ENCODE data around the gene WDR88. TPM values are rescaled to one million over a fixed set of nuclear protein-coding genes. Genes with fewer than 3 reads are reported as not detected.
A peak's percentile ranks its signal among the peaks of the same experiment; 100 is the strongest.
"Not testable (repeated sequence)": the region's sequence is repeated elsewhere in the genome, so short reads cannot be mapped to it uniquely, and the experiment has no call there.

WDR88 gene
- total and polyA plus RNA-seq, 2 donors from 2014 or later: not detected

DNA sequence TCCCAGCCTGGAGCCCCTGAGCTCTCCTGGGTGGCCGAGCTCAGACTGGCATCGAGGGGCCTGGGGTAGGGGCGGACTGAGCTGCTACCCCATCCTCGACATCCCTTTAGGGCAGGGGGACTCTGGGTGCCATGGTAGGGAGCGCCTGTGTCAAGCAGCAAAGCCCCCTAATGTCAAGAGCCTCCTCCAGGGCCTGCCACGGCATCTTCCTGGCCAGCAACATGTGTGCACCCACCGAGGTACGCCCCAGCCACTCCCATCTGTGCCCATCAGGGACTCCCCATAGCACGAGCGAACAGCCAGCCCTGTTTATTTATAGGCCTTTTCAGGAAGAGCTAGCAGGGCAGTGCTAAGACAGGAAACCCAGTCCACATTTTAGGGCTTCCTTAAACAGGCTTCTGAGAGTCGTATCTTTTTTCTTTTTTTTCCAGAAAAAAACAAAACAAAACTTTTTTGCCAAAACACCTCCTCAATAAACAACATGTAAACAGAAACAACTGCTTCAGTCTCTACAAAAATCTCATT is 76.5 kb downstream of the WDR88 start:
- no peak overlapping the region for H3K27ac ChIP-seq (ENCODE audit: low read depth in 2 of 2, low read length in 2 of 2)
- H3K27me3 ChIP-seq (ENCODE audit: control insufficient read depth, insufficient read depth, low read length): no peaks in the 10 kb centered on the region
- TF ChIP-seq, protein P1, sequence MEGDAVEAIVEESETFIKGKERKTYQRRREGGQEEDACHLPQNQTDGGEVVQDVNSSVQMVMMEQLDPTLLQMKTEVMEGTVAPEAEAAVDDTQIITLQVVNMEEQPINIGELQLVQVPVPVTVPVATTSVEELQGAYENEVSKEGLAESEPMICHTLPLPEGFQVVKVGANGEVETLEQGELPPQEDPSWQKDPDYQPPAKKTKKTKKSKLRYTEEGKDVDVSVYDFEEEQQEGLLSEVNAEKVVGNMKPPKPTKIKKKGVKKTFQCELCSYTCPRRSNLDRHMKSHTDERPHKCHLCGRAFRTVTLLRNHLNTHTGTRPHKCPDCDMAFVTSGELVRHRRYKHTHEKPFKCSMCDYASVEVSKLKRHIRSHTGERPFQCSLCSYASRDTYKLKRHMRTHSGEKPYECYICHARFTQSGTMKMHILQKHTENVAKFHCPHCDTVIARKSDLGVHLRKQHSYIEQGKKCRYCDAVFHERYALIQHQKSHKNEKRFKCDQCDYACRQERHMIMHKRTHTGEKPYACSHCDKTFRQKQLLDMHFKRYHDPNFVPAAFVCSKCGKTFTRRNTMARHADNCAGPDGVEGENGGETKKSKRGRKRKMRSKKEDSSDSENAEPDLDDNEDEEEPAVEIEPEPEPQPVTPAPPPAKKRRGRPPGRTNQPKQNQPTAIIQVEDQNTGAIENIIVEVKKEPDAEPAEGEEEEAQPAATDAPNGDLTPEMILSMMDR (IDR thresholded peaks at IDR 0.05; ENCODE audit: borderline replicate concordance, extremely low read depth, insufficient read depth): no peak
- no peak overlapping the region for H3K9ac ChIP-seq (ENCODE audit: low read length in 3 of 3)
- no peaks in the 10 kb centered on the region for H3K36me3 ChIP-seq (ENCODE audit: control insufficient read depth in 2 of 3, insufficient read depth in 3 of 3, low read length in 3 of 3)
- DNase-seq (peak in 1 of 5 donors; percentile 41), FAIRE-seq (no peak)
- H3K9me3 ChIP-seq (ENCODE audit: control insufficient read depth in 2 of 3, insufficient read depth in 1 of 3, low read length in 3 of 3): no peaks in the 10 kb centered on the region
- peaks cover 0 to 4% (median 0%) of the 10 kb centered on the region in 3 donors for H3K4me1 ChIP-seq (ENCODE audit: control insufficient read depth in 2 of 3, insufficient read depth in 2 of 3, low read depth in 1 of 3, low read length in 3 of 3)
- intact Hi-C loops (cut with DNase I): no loop called here
- H3K4me3 ChIP-seq (ENCODE audit: low read length in 3 of 3): no peak overlapping the region

DNA sequence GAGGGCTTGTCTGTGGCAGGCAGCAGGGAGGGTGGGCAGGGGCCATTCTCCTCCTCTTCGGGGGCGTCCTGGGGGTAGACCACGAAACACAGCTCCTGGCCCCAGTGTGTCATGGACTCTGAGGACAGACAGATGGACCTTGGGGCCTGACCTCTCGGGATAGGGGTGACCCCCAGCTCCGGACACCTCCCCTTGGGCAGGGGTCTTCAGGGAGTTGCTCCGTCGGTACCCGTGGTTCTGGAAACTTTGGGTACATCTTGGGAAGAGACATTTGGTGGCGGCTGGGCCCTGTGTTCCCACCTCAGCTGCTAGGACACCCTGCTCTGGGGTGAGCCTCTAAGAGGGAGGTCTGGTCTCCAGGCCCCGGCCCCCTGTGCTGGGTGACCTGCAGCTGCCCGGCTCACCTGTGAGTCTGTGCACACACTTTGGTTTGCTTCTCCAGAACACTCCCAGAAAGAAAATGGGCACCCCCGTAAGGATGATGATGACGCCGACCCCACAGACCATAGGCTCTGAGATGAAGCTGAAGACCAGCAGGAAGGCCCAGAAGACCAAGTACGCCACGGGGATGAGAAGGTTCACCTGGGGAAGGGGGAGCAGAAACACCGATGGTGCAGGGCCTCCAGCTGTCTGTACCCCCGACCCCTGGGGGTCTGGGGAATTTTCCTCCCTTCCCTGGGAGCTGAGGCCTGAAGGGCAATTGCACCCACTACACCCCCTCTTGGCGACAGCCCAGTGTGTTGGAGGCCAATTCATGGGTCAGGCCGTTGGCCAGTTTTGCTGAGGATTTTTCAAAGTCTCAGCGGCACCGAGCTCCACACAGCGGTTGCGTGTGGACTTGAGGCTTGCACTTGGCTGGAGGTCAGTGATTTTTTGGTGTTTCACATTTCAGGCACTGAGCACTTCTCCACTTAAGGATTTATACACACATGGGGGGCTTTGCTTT is 77.3 kb downstream of the WDR88 start:
- intact Hi-C loops (cut with DNase I): no loop called here
- no peak for FAIRE-seq
- no peak overlapping the region for H3K27ac ChIP-seq (ENCODE audit: low read depth in 2 of 2, low read length in 2 of 2)
- no peaks in the 10 kb centered on the region for H3K36me3 ChIP-seq (ENCODE audit: control insufficient read depth in 2 of 3, insufficient read depth in 3 of 3, low read length in 3 of 3)
- no peaks in the 10 kb centered on the region for H3K27me3 ChIP-seq (ENCODE audit: control insufficient read depth, insufficient read depth, low read length)
- DNase-seq: peak in 1 of 5 donors; percentile 51
- no peaks in the 10 kb centered on the region for H3K9me3 ChIP-seq (ENCODE audit: control insufficient read depth in 2 of 3, insufficient read depth in 1 of 3, low read length in 3 of 3)
- no peak overlapping the region for H3K4me3 ChIP-seq (ENCODE audit: low read length in 3 of 3)
- TF ChIP-seq, protein P1 (IDR thresholded peaks at IDR 0.05; ENCODE audit: borderline replicate concordance, extremely low read depth, insufficient read depth): no peak
- H3K9ac ChIP-seq (ENCODE audit: low read length in 3 of 3): no peak overlapping the region
- peaks cover 0 to 4% (median 0%) of the 10 kb centered on the region in 3 donors for H3K4me1 ChIP-seq (ENCODE audit: control insufficient read depth in 2 of 3, insufficient read depth in 2 of 3, low read depth in 1 of 3, low read length in 3 of 3)

DNA sequence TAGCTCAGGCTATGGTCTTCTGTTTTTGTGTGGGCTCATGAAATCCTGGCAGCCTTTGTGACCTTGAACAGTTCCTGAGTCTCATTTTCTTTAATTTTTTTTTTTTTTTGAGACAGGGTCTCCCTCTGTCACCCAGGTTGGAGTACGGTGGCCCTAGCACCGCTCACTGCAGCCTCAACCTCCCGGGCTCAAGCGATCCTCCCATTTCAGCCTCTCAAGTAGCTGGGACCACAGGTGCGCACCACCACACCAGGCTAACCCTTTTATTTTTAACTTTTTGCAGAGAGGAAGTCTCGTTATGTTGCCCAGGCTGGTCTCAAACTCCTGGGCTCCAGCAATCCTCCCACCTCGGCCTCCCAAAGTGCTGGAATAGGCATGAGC is 77.9 kb downstream of the WDR88 start:
- H3K27me3 ChIP-seq (ENCODE audit: control insufficient read depth, insufficient read depth, low read length): not testable (repeated sequence)

DNA sequence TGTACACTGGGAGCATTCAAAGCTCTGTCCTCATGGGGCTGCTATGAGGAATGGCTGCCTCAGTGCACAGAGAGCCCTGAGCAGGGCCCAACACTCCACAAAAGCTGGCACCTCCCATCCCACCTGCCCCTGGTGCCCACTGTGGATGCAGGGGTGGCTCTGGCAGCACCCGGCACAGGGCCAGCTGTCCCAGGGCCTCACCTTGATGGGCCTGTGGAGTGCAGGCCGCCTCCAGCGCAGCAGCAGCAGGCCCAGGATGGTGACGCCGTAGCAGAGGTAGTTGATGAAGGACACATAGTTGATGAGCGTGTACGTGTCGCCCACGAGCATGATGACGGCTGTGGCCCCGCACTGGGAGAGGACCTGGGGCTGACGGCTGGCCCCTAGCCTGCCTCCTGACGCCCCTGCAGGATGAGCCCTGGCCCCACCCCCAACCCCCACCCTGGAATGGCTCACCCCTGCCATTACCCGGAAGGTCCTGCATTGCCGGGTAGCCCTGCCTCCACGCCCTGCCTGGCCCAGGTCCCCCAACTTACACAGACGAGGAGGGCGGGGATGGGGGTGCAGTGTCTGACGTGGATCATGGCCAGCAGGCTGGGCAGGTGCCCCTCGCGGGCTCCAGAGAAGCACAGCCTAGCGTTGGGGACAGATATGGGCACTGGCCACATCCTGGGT is 78.5 kb downstream of the WDR88 start:
- intact Hi-C loops (cut with DNase I): no loop called here
- Histone ChIP-seq H3K9ac (ENCODE audit: low read length in 3 of 3) (no peak overlapping the region), H3K4me1 (ENCODE audit: control insufficient read depth in 2 of 3, insufficient read depth in 2 of 3, low read depth in 1 of 3, low read length in 3 of 3) (peaks cover 0 to 4% (median 0%) of the 10 kb centered on the region in 3 donors), H3K27ac (ENCODE audit: low read depth in 2 of 2, low read length in 2 of 2) (no peak overlapping the region), H3K9me3 (ENCODE audit: control insufficient read depth in 2 of 3, insufficient read depth in 1 of 3, low read length in 3 of 3) (no peaks in the 10 kb centered on the region), H3K4me3 (ENCODE audit: low read length in 3 of 3) (no peak overlapping the region), H3K36me3 (ENCODE audit: control insufficient read depth in 2 of 3, insufficient read depth in 3 of 3, low read length in 3 of 3) (no peaks in the 10 kb centered on the region), H3K27me3 (ENCODE audit: control insufficient read depth, insufficient read depth, low read length) (no peaks in the 10 kb centered on the region)
- DNase-seq (peak in 1 of 5 donors; percentile 48), FAIRE-seq (no peak)
- TF ChIP-seq, protein P1 (IDR thresholded peaks at IDR 0.05; ENCODE audit: borderline replicate concordance, extremely low read depth, insufficient read depth): no peak

More for the DNA sequence above, 77.9 kb downstream of the WDR88 start:
- H3K9me3 ChIP-seq (ENCODE audit: control insufficient read depth in 2 of 3, insufficient read depth in 1 of 3, low read length in 3 of 3); FAIRE-seq; H3K9ac ChIP-seq (ENCODE audit: low read length in 3 of 3); H3K27ac ChIP-seq (ENCODE audit: low read depth in 2 of 2, low read length in 2 of 2); H3K4me1 ChIP-seq (ENCODE audit: control insufficient read depth in 2 of 3, insufficient read depth in 2 of 3, low read depth in 1 of 3, low read length in 3 of 3); H3K36me3 ChIP-seq (ENCODE audit: control insufficient read depth in 2 of 3, insufficient read depth in 3 of 3, low read length in 3 of 3); DNase-seq; intact Hi-C loops (cut with DNase I); H3K4me3 ChIP-seq (ENCODE audit: low read length in 3 of 3): not testable (repeated sequence)

Data from kidney (tissue), 14 donors.